Measurements from ENCODE around the gene CETP. TPM values are rescaled to one million over a fixed set of nuclear protein-coding genes. Genes with fewer than 3 reads are reported as not detected.
"Not testable (repeated sequence)": the region's sequence is repeated elsewhere in the genome, so short reads cannot be mapped to it uniquely, and the experiment has no call there.

Gene CETP
- total and polyA plus RNA-seq, 2 of the 8 experiments (the other 6 are each of a cell fraction or from before 2014, with no cell fraction given) = not detected

DNA sequence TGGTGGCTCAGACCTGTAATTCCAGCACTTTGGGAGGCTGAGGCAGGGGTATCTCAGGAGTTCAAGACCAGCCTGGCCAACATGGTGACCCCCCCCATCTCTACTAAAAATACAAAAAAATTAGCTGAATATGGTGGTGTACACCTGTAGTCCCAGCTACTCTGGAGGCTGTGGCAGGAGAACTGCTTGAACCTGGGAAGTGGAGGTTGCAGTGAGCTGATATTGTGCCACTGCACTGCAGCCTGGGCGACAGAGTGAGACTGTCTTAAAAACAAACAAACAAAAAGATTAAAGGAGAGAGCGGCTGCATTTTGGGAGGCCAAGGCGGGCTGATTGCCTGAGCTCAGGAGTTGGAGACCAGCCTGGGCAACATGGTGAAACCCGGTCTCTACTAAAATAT lies 25.2 kb downstream of the CETP start:
- H3K9ac ChIP-seq (replicated peaks in 1 of 4; ENCODE audit: extremely low read depth in 1 of 4, low read depth in 3 of 4, low read length in 3 of 4); H3K56ac ChIP-seq (replicated peaks; ENCODE audit: insufficient read length, low read depth, low read length); H4K8ac ChIP-seq (ENCODE audit: extremely low read depth, insufficient read depth, low read length); H3K23ac ChIP-seq (ENCODE audit: insufficient read length); H2BK20ac ChIP-seq (ENCODE audit: low read length); H3K36me3 ChIP-seq (ENCODE audit: control insufficient read depth in 2 of 4, insufficient read depth in 4 of 4, low read length in 3 of 4); DNase-seq (ENCODE audit: low read depth in 1 of 2, low spot score in 2 of 2); H3K4ac ChIP-seq (replicated peaks; ENCODE audit: insufficient read length, low read depth, low read length); H4K20me1 ChIP-seq (replicated peaks in 1 of 2; ENCODE audit: control insufficient read depth in 1 of 2, insufficient read depth in 2 of 2, low read length in 2 of 2); H2AFZ ChIP-seq (ENCODE audit: low read length); H3K18ac ChIP-seq (ENCODE audit: extremely low read depth, low read length); H3K4me3 ChIP-seq (ENCODE audit: extremely low read depth in 1 of 4, insufficient read depth in 2 of 4, low read depth in 3 of 4, low read length in 4 of 4); H4K91ac ChIP-seq (replicated peaks; ENCODE audit: insufficient read length, low read length); H3K4me2 ChIP-seq (ENCODE audit: insufficient read depth in 1 of 2, low read depth in 2 of 2, low read length in 2 of 2); H2BK15ac ChIP-seq (ENCODE audit: low read length); H3K79me2 ChIP-seq (ENCODE audit: control insufficient read depth in 1 of 2, insufficient read depth in 2 of 2, low read length in 2 of 2); H2BK120ac ChIP-seq (replicated peaks; ENCODE audit: low read depth, low read length); POLR2A ChIA-PET (ENCODE audit: partially characterized antibody); FAIRE-seq; H2AK5ac ChIP-seq (ENCODE audit: low read depth, low read length); H2BK12ac ChIP-seq (ENCODE audit: low read depth, low read length); H4K5ac ChIP-seq (ENCODE audit: insufficient read length, low read depth, low read length); H3K9me3 ChIP-seq (ENCODE audit: insufficient read depth in 2 of 2, low read depth in 1 of 2, low read length in 1 of 2); H3K79me1 ChIP-seq (ENCODE audit: low read depth, low read length); H2BK5ac ChIP-seq (ENCODE audit: low read depth, low read length); H3K23me2 ChIP-seq (ENCODE audit: low read depth, low read length); H3K4me1 ChIP-seq (replicated peaks in 1 of 4; ENCODE audit: control insufficient read depth in 3 of 4, insufficient read depth in 4 of 4, low read length in 3 of 4); H3K14ac ChIP-seq (ENCODE audit: insufficient read length); H3K27ac ChIP-seq (ENCODE audit: low read depth, low read length): not testable (repeated sequence)
- WGBS, 2 experiments (ENCODE audit: extremely low coverage in 1 of 2, insufficient coverage in 1 of 2, insufficient read length in 1 of 2, insufficient replicate concordance in 2 of 2, low coverage in 1 of 2, low lambda C conversion rate in 2 of 2, missing lambda C conversion rate in 1 of 2) = 93% methylated on average over 4 of the region's 4 CpGs; no CpG with 5 or more reads in 1 of the 2 experiments
- CTCF ChIA-PET (ENCODE audit: partially characterized antibody) = interaction anchor here (0.8 to 8.1 kb wide), 3 partner anchors 21 to 60 kb away, joined by 3 to 67 read pairs (median 4); no protein-coding TSS in a partner anchor
- peaks cover 0 to 33% (median 24%) of the 10 kb centered on the region in 4 experiments; a peak in 6 of 7 replicates for H3K27me3 ChIP-seq (replicated peaks in 1 of 4; ENCODE audit: control insufficient read depth in 3 of 4, extremely low read depth in 1 of 4, insufficient read depth in 3 of 4, low read length in 3 of 4)
